ENCODE data around the gene PANK4. TPM values are rescaled to one million over a fixed set of nuclear protein-coding genes. Genes with fewer than 3 reads are reported as not detected.

PANK4 gene
- polyA plus RNA-seq, 1 donor (not counting 4 experiments of a cell fraction or from before 2014, with no cell fraction given) = 14.5 TPM

DNA sequence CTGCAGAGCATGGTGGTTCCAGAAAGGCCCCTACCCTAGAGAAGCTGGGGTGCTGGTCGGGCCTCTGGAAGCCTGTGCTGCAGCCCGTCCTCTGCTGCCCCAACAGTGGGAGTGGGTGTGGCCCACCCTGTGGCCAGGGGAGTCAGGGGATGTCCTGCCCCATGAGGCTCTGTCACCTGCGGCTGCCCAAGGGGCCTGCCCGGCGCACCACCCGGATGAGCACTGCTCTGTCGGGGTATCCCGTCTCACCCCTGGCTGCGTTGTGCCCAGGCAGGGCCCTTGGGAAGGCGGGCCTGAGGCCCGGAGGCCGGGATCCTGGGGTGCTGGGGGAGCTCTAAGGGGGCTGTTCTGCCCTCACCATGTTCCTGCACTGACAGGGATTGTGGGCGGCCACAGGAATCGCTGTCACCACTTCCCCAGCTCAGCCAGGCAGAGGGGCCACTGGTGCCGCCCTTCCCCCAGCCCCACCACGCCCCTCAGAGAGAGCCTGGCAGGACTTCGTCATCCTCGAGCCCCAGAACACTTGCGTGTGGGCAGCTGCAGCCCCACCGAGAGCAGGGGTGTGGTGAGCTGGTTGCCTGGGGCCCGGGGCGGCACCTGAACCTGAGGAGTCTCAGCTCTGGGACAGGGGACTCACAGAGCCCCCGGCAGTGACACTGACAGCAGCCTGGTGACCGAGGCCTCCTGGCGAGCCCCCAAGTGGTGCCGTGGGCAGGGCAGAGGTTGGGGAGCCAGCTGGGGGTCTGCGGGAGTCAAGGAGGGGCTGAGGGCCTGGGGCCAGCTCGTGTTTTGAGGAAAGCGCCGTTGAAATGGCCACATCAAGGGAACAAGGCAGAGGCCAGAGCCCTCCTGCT lies 20.2 kb downstream of the PANK4 start:
- no peak for DNase-seq (ENCODE audit: low read depth, low spot score)
- dilution Hi-C loops (cut with MboI; ENCODE audit: extremely low pct_ligation_motif_present, low sequenced_read_pairs) = no loop called here
- Histone ChIP-seq H3K27ac (ENCODE audit: control insufficient read depth, insufficient read depth, low read length) (no peak overlapping the region), H3K9ac (ENCODE audit: control insufficient read depth, extremely low read depth, insufficient read depth, low read length) (no peak overlapping the region), H3K4me2 (ENCODE audit: control insufficient read depth, extremely low read depth, insufficient read depth, low read depth, low read length) (no peak overlapping the region), H3K4me3 (ENCODE audit: control insufficient read depth in 2 of 3, extremely low read depth in 1 of 3, insufficient read depth in 2 of 3, low read depth in 1 of 3, low read length in 3 of 3) (no peak overlapping the region), H3K36me3 (ENCODE audit: control insufficient read depth in 2 of 2, extremely low read depth in 1 of 2, insufficient read depth in 2 of 2, low read length in 2 of 2) (peaks cover 13 to 14% of the 10 kb centered on the region in 2 experiments), H2AFZ (ENCODE audit: control insufficient read depth, low read length) (no peak overlapping the region), H3K79me2 (ENCODE audit: control insufficient read depth, insufficient read depth, low read length) (no peaks in the 10 kb centered on the region), H3K9me3 (ENCODE audit: control insufficient read depth, low read depth, low read length) (no peaks in the 10 kb centered on the region), H3K9me1 (ENCODE audit: control insufficient read depth, extremely low read depth, insufficient read depth, low read length) (no peaks in the 10 kb centered on the region), H3K4me1 (ENCODE audit: control insufficient read depth, extremely low read depth, insufficient read depth, low read length) (no peaks in the 10 kb centered on the region), H4K20me1 (ENCODE audit: control insufficient read depth, extremely low read depth, insufficient read depth, low read length) (peaks cover 4% of the 10 kb centered on the region), H3K27me3 (ENCODE audit: control insufficient read depth, extremely low read depth, insufficient read depth, low read length) (no peaks in the 10 kb centered on the region)
- no peak for FAIRE-seq
- TF ChIP-seq, protein P1, sequence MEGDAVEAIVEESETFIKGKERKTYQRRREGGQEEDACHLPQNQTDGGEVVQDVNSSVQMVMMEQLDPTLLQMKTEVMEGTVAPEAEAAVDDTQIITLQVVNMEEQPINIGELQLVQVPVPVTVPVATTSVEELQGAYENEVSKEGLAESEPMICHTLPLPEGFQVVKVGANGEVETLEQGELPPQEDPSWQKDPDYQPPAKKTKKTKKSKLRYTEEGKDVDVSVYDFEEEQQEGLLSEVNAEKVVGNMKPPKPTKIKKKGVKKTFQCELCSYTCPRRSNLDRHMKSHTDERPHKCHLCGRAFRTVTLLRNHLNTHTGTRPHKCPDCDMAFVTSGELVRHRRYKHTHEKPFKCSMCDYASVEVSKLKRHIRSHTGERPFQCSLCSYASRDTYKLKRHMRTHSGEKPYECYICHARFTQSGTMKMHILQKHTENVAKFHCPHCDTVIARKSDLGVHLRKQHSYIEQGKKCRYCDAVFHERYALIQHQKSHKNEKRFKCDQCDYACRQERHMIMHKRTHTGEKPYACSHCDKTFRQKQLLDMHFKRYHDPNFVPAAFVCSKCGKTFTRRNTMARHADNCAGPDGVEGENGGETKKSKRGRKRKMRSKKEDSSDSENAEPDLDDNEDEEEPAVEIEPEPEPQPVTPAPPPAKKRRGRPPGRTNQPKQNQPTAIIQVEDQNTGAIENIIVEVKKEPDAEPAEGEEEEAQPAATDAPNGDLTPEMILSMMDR (optimal IDR thresholded peaks at IDR 0.05 in 1 of 3, IDR thresholded peaks at IDR 0.05 in 1 of 3, conservative IDR thresholded peaks at IDR 0.05 in 1 of 3; ENCODE audit: extremely low read depth in 1 of 3, insufficient read depth in 2 of 3, low read length in 3 of 3) = no peak
- TF ChIP-seq EZH2 (IDR thresholded peaks at IDR 0.05; ENCODE audit: low read length) = no peak

DNA sequence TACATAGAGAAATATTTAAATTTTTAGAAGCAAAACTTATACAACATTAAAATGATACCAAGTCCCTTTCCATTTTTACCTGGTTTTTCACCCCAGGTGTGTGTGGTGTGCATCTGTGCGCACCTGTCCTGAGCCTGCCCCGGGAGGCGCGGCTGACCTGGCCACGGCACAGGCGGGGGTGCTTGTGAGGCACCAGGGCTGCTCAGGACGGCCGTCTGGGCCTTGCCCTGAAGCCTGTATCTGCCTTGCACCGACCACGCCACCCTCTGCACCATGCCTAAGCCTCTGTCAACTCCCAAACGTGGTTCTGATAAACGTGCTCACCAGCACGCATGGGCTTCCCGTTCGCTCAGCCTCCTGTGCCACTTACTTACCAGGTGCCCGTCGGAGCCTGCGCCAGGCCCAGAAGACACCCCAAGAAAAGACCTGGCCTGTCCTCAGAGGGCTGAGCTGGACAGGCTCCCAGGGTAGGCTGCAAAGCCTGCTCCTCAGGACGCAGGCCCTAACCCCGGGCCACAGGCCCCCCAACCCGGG lies 20.9 kb downstream of the PANK4 start:
- no peaks in the 10 kb centered on the region for H3K79me2 ChIP-seq (ENCODE audit: control insufficient read depth, insufficient read depth, low read length)
- H3K4me2 ChIP-seq (ENCODE audit: control insufficient read depth, extremely low read depth, insufficient read depth, low read depth, low read length) = no peak overlapping the region
- no peaks in the 10 kb centered on the region for H3K4me1 ChIP-seq (ENCODE audit: control insufficient read depth, extremely low read depth, insufficient read depth, low read length)
- TF ChIP-seq EZH2 (IDR thresholded peaks at IDR 0.05; ENCODE audit: low read length) = no peak
- TF ChIP-seq, protein P1 (optimal IDR thresholded peaks at IDR 0.05 in 1 of 3, IDR thresholded peaks at IDR 0.05 in 1 of 3, conservative IDR thresholded peaks at IDR 0.05 in 1 of 3; ENCODE audit: extremely low read depth in 1 of 3, insufficient read depth in 2 of 3, low read length in 3 of 3) = no peak
- H3K27me3 ChIP-seq (ENCODE audit: control insufficient read depth, extremely low read depth, insufficient read depth, low read length) = no peaks in the 10 kb centered on the region
- H4K20me1 ChIP-seq (ENCODE audit: control insufficient read depth, extremely low read depth, insufficient read depth, low read length) = peaks cover 4% of the 10 kb centered on the region
- no peak overlapping the region for H3K9ac ChIP-seq (ENCODE audit: control insufficient read depth, extremely low read depth, insufficient read depth, low read length)
- H3K9me3 ChIP-seq (ENCODE audit: control insufficient read depth, low read depth, low read length) = no peaks in the 10 kb centered on the region
- H3K27ac ChIP-seq (ENCODE audit: control insufficient read depth, insufficient read depth, low read length) = no peak overlapping the region
- H3K36me3 ChIP-seq (ENCODE audit: control insufficient read depth in 2 of 2, extremely low read depth in 1 of 2, insufficient read depth in 2 of 2, low read length in 2 of 2) = peaks cover 11 to 18% of the 10 kb centered on the region in 2 experiments
- DNase-seq (ENCODE audit: low read depth, low spot score) (no peak), FAIRE-seq (no peak)
- no peak overlapping the region for H3K4me3 ChIP-seq (ENCODE audit: control insufficient read depth in 2 of 3, extremely low read depth in 1 of 3, insufficient read depth in 2 of 3, low read depth in 1 of 3, low read length in 3 of 3)
- dilution Hi-C loops (cut with MboI; ENCODE audit: extremely low pct_ligation_motif_present, low sequenced_read_pairs) = no loop called here
- no peak overlapping the region for H2AFZ ChIP-seq (ENCODE audit: control insufficient read depth, low read length)
- no peaks in the 10 kb centered on the region for H3K9me1 ChIP-seq (ENCODE audit: control insufficient read depth, extremely low read depth, insufficient read depth, low read length)

Data from keratinocyte (primary cell).